Fibroblast of lung (primary cell): ENCODE results near the gene SPPL2B. TPM values are rescaled to one million over a fixed set of nuclear protein-coding genes. Genes with fewer than 3 reads are reported as not detected.

Experiments used
- DNase-seq, 2 donors: peaks; one replicate each; pipeline versions ENCODE4 v3.0.0 to v3.0.0-alpha.2; 2010; ENCODE audit warnings: low read depth in 2 of 2
- H2AFZ ChIP-seq: 2 replicates; pipeline ENCODE4 v1.5.1; 2012; ENCODE audit warnings: low read length, control low read depth, inconsistent platforms
- H3K27ac ChIP-seq: 2 replicates; pipeline ENCODE4 v1.5.1; 2011; ENCODE audit warnings: low read length, control low read depth; ENCODE audit not compliant: insufficient read depth
- H3K27me3 ChIP-seq: 2 replicates; pipeline ENCODE4 v1.5.1; 2011; ENCODE audit warnings: mild to moderate bottlenecking, low read length; ENCODE audit not compliant: control insufficient read depth, insufficient read depth
- H3K36me3 ChIP-seq: 2 replicates; pipeline ENCODE4 v1.5.1; 2011; ENCODE audit warnings: low read length; ENCODE audit not compliant: control insufficient read depth, insufficient read depth
- H3K4me1 ChIP-seq: 2 replicates; pipeline ENCODE4 v1.5.1; 2011; ENCODE audit warnings: low read length; ENCODE audit not compliant: control insufficient read depth, insufficient read depth; ENCODE audit errors: extremely low read depth
- H3K4me2 ChIP-seq: 2 replicates; pipeline ENCODE4 v1.5.1; 2011; ENCODE audit warnings: low read length, control low read depth; ENCODE audit not compliant: insufficient read depth; ENCODE audit errors: extremely low read depth
- H3K4me3 ChIP-seq, 4 experiments: fragments of 200-600 bp in 1 of 4; sonication (generic) in 1 of 4; replicated peaks in 1 of 4; 2 replicates each; pipeline ENCODE4 v1.5.1; 2011 to 2016; ENCODE audit warnings: low read length in 4 of 4, low read depth in 3 of 4, mild to moderate bottlenecking in 3 of 4, control low read depth in 2 of 4, inconsistent platforms in 1 of 4, mixed read lengths in 1 of 4; ENCODE audit not compliant: insufficient read depth in 1 of 4; ENCODE audit errors: control extremely low read depth in 1 of 4
- H3K79me2 ChIP-seq: 2 replicates; pipeline ENCODE4 v1.5.1; 2012; ENCODE audit warnings: mild to moderate bottlenecking, low read length, inconsistent platforms; ENCODE audit not compliant: control insufficient read depth, insufficient read depth
- H3K9ac ChIP-seq: 2 replicates; pipeline ENCODE4 v1.5.1; 2011; ENCODE audit warnings: mild to moderate bottlenecking, low read length, control low read depth; ENCODE audit not compliant: insufficient read depth
- H3K9me3 ChIP-seq: 2 replicates; pipeline ENCODE4 v1.5.1; 2012; ENCODE audit warnings: low read depth, low read length; ENCODE audit not compliant: control insufficient read depth, insufficient read depth
- H4K20me1 ChIP-seq: 2 replicates; pipeline ENCODE4 v1.5.1; 2011; ENCODE audit warnings: low read length; ENCODE audit not compliant: control insufficient read depth, insufficient read depth; ENCODE audit errors: extremely low read depth
- CTCF ChIP-seq, 2 donors: IDR thresholded peaks in 1 of 2; conservative IDR thresholded peaks in 1 of 2; 1 replicate in 1 of 2; 2 replicates in 1 of 2; pipeline ENCODE4 v1.5.1; 2011 to 2012; ENCODE audit warnings: low read length in 2 of 2, control low read depth in 1 of 2, inconsistent platforms in 1 of 2, low read depth in 1 of 2, mild to moderate bottlenecking in 1 of 2
- EZH2 ChIP-seq: IDR thresholded peaks from 2 replicates; pipeline ENCODE4 v1.5.1; 2012; ENCODE audit warnings: low read length, control low read depth, mild to moderate bottlenecking; ENCODE audit errors: missing control alignments
- polyA plus RNA-seq, 2 donors: library from polyadenylated mRNA; depleted of rRNA in 1 of 2; stranded (reverse) in 1 of 2; unstranded in 1 of 2; fragments of >200 nt; gene quantifications; 2 replicates each; pipeline ENCODE4 v1.2.1, GENCODE V29; 2011 to 2012; ENCODE audit warnings: missing spikeins in 1 of 2
- total RNA-seq: library from RNA; depleted of rRNA; stranded (reverse); fragments of >200 nt; gene quantifications from 2 replicates; pipeline ENCODE4 v1.2.1, GENCODE V29; 2014

Gene SPPL2B
- total and polyA plus RNA-seq, 2 donors (not counting 1 experiment from before 2014, with no cell fraction given): 16.0 to 23.8 TPM

GRCh38 chr19:2320939-2321338 lies 7.5 kb upstream of the SPPL2B start:
- Histone ChIP-seq H3K9ac (no peak overlapping the region), H3K4me2 (no peak overlapping the region), H3K27ac (no peak overlapping the region), H3K27me3 (no peaks in the 10 kb centered on the region), H3K4me3 (no peak overlapping the region), H3K9me3 (no peaks in the 10 kb centered on the region), H3K79me2 (peaks cover 7% of the 10 kb centered on the region), H2AFZ (no peak overlapping the region), H3K4me1 (no peaks in the 10 kb centered on the region), H4K20me1 (no peaks in the 10 kb centered on the region), H3K36me3 (peaks cover 15% of the 10 kb centered on the region)
- TF ChIP-seq EZH2: no peak
- DNase-seq: no peak

GRCh38 chr19:2321565-2322283 lies 6.8 kb upstream of the SPPL2B start:
- Histone ChIP-seq H3K27me3 (no peaks in the 10 kb centered on the region), H3K9me3 (no peaks in the 10 kb centered on the region), H2AFZ (no peak overlapping the region), H3K27ac (no peak overlapping the region), H4K20me1 (no peaks in the 10 kb centered on the region), H3K36me3 (peaks cover 16% of the 10 kb centered on the region), H3K4me1 (no peaks in the 10 kb centered on the region), H3K9ac (no peak overlapping the region), H3K4me2 (no peak overlapping the region), H3K4me3 (no peak overlapping the region), H3K79me2 (peaks cover 10% of the 10 kb centered on the region)
- TF ChIP-seq CTCF (conservative IDR thresholded peaks at IDR 0.05 in 1 of 2, IDR thresholded peaks at IDR 0.05 in 1 of 2; ENCODE audit: low read depth in 1 of 2, low read length in 2 of 2): no peak
- TF ChIP-seq EZH2: no peak
- no peak for DNase-seq

- no peaks in the 10 kb centered on the region for H4K20me1 ChIP-seq
- TF ChIP-seq CTCF (conservative IDR thresholded peaks at IDR 0.05 in 1 of 2, IDR thresholded peaks at IDR 0.05 in 1 of 2; ENCODE audit: low read depth in 1 of 2, low read length in 2 of 2): no peak
- TF ChIP-seq EZH2: no peak
- no peaks in the 10 kb centered on the region for H3K27me3 ChIP-seq
Measured at GRCh38 chr19:2323707-2324106, 4.8 kb upstream of the SPPL2B start.

More at GRCh38 chr19:2323707-2324106, 4.8 kb upstream of the SPPL2B start:
- Histone ChIP-seq H3K36me3 (peaks cover 16% of the 10 kb centered on the region), H3K4me1 (no peaks in the 10 kb centered on the region), H3K9ac (no peak overlapping the region), H3K4me3 (no peak overlapping the region), H3K27ac (no peak overlapping the region), H2AFZ (no peak overlapping the region), H3K4me2 (no peak overlapping the region), H3K79me2 (peaks cover 21% of the 10 kb centered on the region), H3K9me3 (no peaks in the 10 kb centered on the region)
- no peak for DNase-seq
